ENCODE results near the gene EDAR.

EDAR gene

GRCh38 chr2:108877506-108877905 is 111.5 kb downstream of the EDAR start:
- DNase-seq (ENCODE audit: extremely low read depth in 1 of 2, low read depth in 1 of 2) = no peak

GRCh38 chr2:108870069-108870644 is 118.9 kb downstream of the EDAR start:
- DNase-seq (ENCODE audit: extremely low read depth in 1 of 2, low read depth in 1 of 2) = no peak

- DNase-seq (ENCODE audit: extremely low read depth in 1 of 2, low read depth in 1 of 2) = no peak
Measured at GRCh38 chr2:108869542-108869941, 119.5 kb downstream of the EDAR start.

- DNase-seq (ENCODE audit: extremely low read depth in 1 of 2, low read depth in 1 of 2) = no peak
Measured at GRCh38 chr2:108868911-108869310, 120.1 kb downstream of the EDAR start.

- DNase-seq (ENCODE audit: extremely low read depth in 1 of 2, low read depth in 1 of 2) = no peak
Measured at GRCh38 chr2:108866041-108866440, 123.0 kb downstream of the EDAR start.

GRCh38 chr2:108858894-108859293 is 130.1 kb downstream of the EDAR start:
- DNase-seq (ENCODE audit: extremely low read depth in 1 of 2, low read depth in 1 of 2) = no peak

GRCh38 chr2:108855194-108855593 is 133.8 kb downstream of the EDAR start:
- DNase-seq (ENCODE audit: extremely low read depth in 1 of 2, low read depth in 1 of 2) = no peak

GRCh38 chr2:108854484-108854883 is 134.5 kb downstream of the EDAR start:
- no peak for DNase-seq (ENCODE audit: extremely low read depth in 1 of 2, low read depth in 1 of 2)

GRCh38 chr2:108853421-108853820 is 135.6 kb downstream of the EDAR start:
- no peak for DNase-seq (ENCODE audit: extremely low read depth in 1 of 2, low read depth in 1 of 2)

- DNase-seq (ENCODE audit: extremely low read depth in 1 of 2, low read depth in 1 of 2) = no peak
Measured at GRCh38 chr2:108852375-108852774, 136.6 kb downstream of the EDAR start.

GRCh38 chr2:108847000-108847399 is 142.0 kb downstream of the EDAR start:
- no peak for DNase-seq (ENCODE audit: extremely low read depth in 1 of 2, low read depth in 1 of 2)

GRCh38 chr2:108845923-108846322 is 143.1 kb downstream of the EDAR start:
- DNase-seq (ENCODE audit: extremely low read depth in 1 of 2, low read depth in 1 of 2) = no peak
